K562 (cell line): ENCODE results near the gene LPXN. TPM values are rescaled to one million over a fixed set of nuclear protein-coding genes. Genes with fewer than 3 reads are reported as not detected.

Experiments used
- BDP1 ChIP-seq: IDR thresholded peaks from 3 replicates; pipeline ENCODE4 v1.6.1; 2011; ENCODE audit not compliant: insufficient read length, insufficient read depth
- CGGBP1 ChIP-seq: fragments of 250-450 bp; sonication (Bioruptor Pico); IDR thresholded peaks from 2 replicates; pipeline ENCODE4 v1.9.0; 2021; ENCODE audit warnings: mild to moderate bottlenecking
- FIP1L1 ChIP-seq: fragments of 200-400 bp; formaldehyde crosslinking; IDR thresholded peaks from 2 replicates; pipeline ENCODE4 v1.6.1; 2018; ENCODE audit warnings: mild to moderate bottlenecking, low read depth, low read length; ENCODE audit not compliant: poor library complexity, severe bottlenecking
- GATA2 ChIP-seq: sonication (generic); formaldehyde crosslinking; IDR thresholded peaks from 2 replicates; pipeline ENCODE4 v1.4.0; 2020; ENCODE audit warnings: mild to moderate bottlenecking, missing genetic modification reagents
- GTF2F1 ChIP-seq: IDR thresholded peaks from 2 replicates; pipeline ENCODE4 v1.6.1; 2011; ENCODE audit warnings: low read depth, low read length, improper control_type of control experiment
- HNRNPUL1 ChIP-seq: fragments of 200-400 bp; formaldehyde crosslinking; IDR thresholded peaks from 2 replicates; pipeline ENCODE4 v1.6.1; 2017; ENCODE audit warnings: low read length
- KDM2B ChIP-seq: fragments of 250-450 bp; sonication (Bioruptor Pico); IDR thresholded peaks from 2 replicates; pipeline ENCODE4 v1.8.0; 2021; ENCODE audit warnings: mild to moderate bottlenecking, moderate library complexity
- L3MBTL2 ChIP-seq: fragments of 450-650 bp; IDR thresholded peaks from 2 replicates; pipeline ENCODE4 v1.6.1; 2016; ENCODE audit warnings: mild to moderate bottlenecking, moderate library complexity
- MAFK ChIP-seq: IDR thresholded peaks from 2 replicates; pipeline ENCODE4 v1.6.1; 2011; ENCODE audit warnings: low read length, improper control_type of control experiment
- MLLT1 ChIP-seq, 2 experiments: fragments of 450-650 bp; IDR thresholded peaks; 2 replicates each; pipeline ENCODE4 v1.6.1; 2016
- MXI1 ChIP-seq: IDR thresholded peaks from 2 replicates; pipeline ENCODE4 v1.6.1; 2011; ENCODE audit warnings: low read depth, mild to moderate bottlenecking, improper control_type of control experiment, low read length
- STAG1 ChIP-seq: sonication (generic); formaldehyde crosslinking; IDR thresholded peaks from 2 replicates; pipeline ENCODE4 v1.5.0; 2020; ENCODE audit warnings: missing genetic modification reagents, borderline replicate concordance
- STAT6 ChIP-seq: sonication (generic); formaldehyde crosslinking; IDR thresholded peaks from 2 replicates; pipeline ENCODE4 v1.8.1; 2023; ENCODE audit warnings: mild to moderate bottlenecking, missing genetic modification reagents
- TRIM28 ChIP-seq: fragments of 450-650 bp; IDR thresholded peaks from 2 replicates; pipeline ENCODE4 v1.6.1; 2017
- ZBTB26 ChIP-seq: fragments of 450-650 bp; formaldehyde crosslinking; IDR thresholded peaks from 2 replicates; pipeline ENCODE4 v1.4.0; 2022; ENCODE audit warnings: missing genetic modification characterization
- ZNF347 ChIP-seq: fragments of 450-650 bp; formaldehyde crosslinking; IDR thresholded peaks from 2 replicates; pipeline ENCODE4 v1.4.0; 2020; ENCODE audit warnings: low read depth, mild to moderate bottlenecking, moderate library complexity
- ZNF609 ChIP-seq: sonication (generic); formaldehyde crosslinking; IDR thresholded peaks from 2 replicates; pipeline ENCODE4 v1.8.1; 2023; ENCODE audit warnings: missing genetic modification reagents, mild to moderate bottlenecking, borderline replicate concordance
- polyA plus RNA-seq, 8 experiments: library from polyadenylated mRNA; depleted of rRNA in 4 of 8; stranded (reverse) in 5 of 8; unstranded in 3 of 8; fragments of >200 nt; fragmentation: Nextera tagmentation in 2 of 8; fragmentation: Illumina TruSeq in 1 of 8; extraction: Ambion mirVana in 2 of 8; extraction: Trizol in 1 of 8; gene quantifications; 2 replicates each; pipeline versions ENCODE4 v1.2.1 to v1.2.3, GENCODE V29; 2011 to 2014; ENCODE audit warnings: inconsistent platforms in 1 of 8, missing spikeins in 1 of 8
- total RNA-seq, 7 experiments: library from RNA; depleted of rRNA in 6 of 7; stranded (reverse); fragments of >200 nt in 6 of 7; fragmentation: Illumina TruSeq in 2 of 7; extraction: Trizol in 2 of 7; gene quantifications; 2 replicates each; pipeline versions ENCODE4 v1.2.1 to v1.2.3, GENCODE V29; 2011 to 2021; ENCODE audit warnings: low replicate concordance in 1 of 7

LPXN gene
- total and polyA plus RNA-seq, 9 of the 15 experiments (the other 6 are each of a cell fraction or from before 2014, with no cell fraction given) = 0.73 to 3.1 (median 2.0) TPM

GRCh38 chr11:58579192-58580129 lies 3.8 kb upstream of the LPXN start (continued):
- TF ChIP-seq STAT6 (CRISPR knock-in tag) (peak; percentile 30; the same call in 1 of the 2 replicates), KDM2B (CRISPR knock-in tag) (no peak), CGGBP1 (no peak), BDP1 (no peak), MLLT1 (IDR thresholded peaks at IDR 0.05) (peak; percentile 93 to 95), MAFK (no peak), TRIM28 (peak; percentile 79; the same call in 1 of the 2 replicates), HNRNPUL1 (no peak), MXI1 (peak; percentile 57; the same call in 1 of the 2 replicates), FIP1L1 (peak; percentile 88), STAG1 (CRISPR knock-in tag) (no peak), GTF2F1 (no peak), ZBTB26 (CRISPR knock-in tag) (peak; percentile 88), GATA2 (CRISPR knock-in tag) (no peak), L3MBTL2 (peak; percentile 92), ZNF609 (peak; percentile 74; the same call in 1 of the 2 replicates), ZNF347 (no peak)
